Mesothelial cell of epicardium (in vitro differentiated cells): ENCODE measurements around the gene ACOXL. TPM values are rescaled to one million over a fixed set of nuclear protein-coding genes. Genes with fewer than 3 reads are reported as not detected.

ENCODE experiments used
- DNase-seq, 2 experiments: peaks; one replicate each; pipeline ENCODE4 v3.0.0; 2021; ENCODE audit warnings: low spot score in 2 of 2; ENCODE audit not compliant: unreplicated experiment in 2 of 2
- H3K27ac Mint-ChIP-seq: 2 replicates; pipeline ENCODE4 v1.8.0; 2021; ENCODE audit warnings: mixed read lengths
- H3K27me3 Mint-ChIP-seq: 2 replicates; pipeline ENCODE4 v1.8.0; 2021; ENCODE audit warnings: low read depth, mixed read lengths
- H3K36me3 Mint-ChIP-seq: 2 replicates; pipeline ENCODE4 v1.8.0; 2021; ENCODE audit warnings: mixed read lengths
- H3K4me1 Mint-ChIP-seq: 2 replicates; pipeline ENCODE4 v1.8.0; 2021; ENCODE audit warnings: mixed read lengths
- H3K4me3 Mint-ChIP-seq: 2 replicates; pipeline ENCODE4 v1.8.0; 2021; ENCODE audit warnings: mild to moderate bottlenecking, moderate library complexity, mixed read lengths
- H3K9me3 Mint-ChIP-seq: 2 replicates; pipeline ENCODE4 v1.8.0; 2021; ENCODE audit warnings: mixed read lengths
- total RNA-seq: library from RNA; stranded (reverse); gene quantifications from 3 replicates; pipeline ENCODE4 v1.2.1, GENCODE V29; 2021
- TF ChIP-seq, protein P1 (sequence below): fragments of 200-600 bp; sonication (generic); IDR thresholded peaks from one replicate; pipeline ENCODE4 v1.5.0; 2021; ENCODE audit warnings: antibody characterized with exemption; ENCODE audit not compliant: unreplicated experiment

ACOXL gene
- total RNA-seq, 1 donor from 2014 or later: 0.20 TPM

DNA sequence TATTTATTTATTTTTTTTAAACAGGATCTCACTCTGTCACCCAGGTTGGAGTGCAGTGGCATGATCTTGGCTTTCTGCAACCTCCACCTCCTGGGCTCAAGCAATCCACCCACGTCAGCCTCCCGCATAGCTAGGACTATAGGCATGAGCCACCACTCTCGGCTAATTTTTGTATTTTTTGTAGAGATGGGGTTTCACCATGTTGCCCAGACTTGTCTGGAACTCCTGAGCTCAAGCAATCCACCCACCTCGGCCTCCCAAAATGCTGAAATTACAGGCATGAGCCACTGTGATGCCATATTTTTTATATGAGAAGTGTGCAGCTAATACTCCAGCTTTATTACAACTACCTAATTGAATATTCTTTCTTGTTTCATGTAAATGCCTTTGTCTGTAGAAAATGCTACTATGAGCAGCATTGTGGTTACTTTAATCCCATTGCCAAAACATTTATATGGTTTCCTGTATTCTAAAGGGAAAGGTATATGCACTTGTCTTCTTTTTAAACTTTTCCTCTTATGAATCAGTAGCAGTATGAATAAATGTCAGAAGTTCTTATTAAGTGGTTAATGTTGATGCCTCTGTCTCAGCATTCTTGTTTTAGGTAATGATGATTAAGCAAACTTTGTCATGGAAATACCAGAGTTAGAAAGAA lies 378.9 kb downstream of the ACOXL start:
- no peaks in the 10 kb centered on the region for H3K36me3 Mint-ChIP-seq
- TF ChIP-seq, protein P1, sequence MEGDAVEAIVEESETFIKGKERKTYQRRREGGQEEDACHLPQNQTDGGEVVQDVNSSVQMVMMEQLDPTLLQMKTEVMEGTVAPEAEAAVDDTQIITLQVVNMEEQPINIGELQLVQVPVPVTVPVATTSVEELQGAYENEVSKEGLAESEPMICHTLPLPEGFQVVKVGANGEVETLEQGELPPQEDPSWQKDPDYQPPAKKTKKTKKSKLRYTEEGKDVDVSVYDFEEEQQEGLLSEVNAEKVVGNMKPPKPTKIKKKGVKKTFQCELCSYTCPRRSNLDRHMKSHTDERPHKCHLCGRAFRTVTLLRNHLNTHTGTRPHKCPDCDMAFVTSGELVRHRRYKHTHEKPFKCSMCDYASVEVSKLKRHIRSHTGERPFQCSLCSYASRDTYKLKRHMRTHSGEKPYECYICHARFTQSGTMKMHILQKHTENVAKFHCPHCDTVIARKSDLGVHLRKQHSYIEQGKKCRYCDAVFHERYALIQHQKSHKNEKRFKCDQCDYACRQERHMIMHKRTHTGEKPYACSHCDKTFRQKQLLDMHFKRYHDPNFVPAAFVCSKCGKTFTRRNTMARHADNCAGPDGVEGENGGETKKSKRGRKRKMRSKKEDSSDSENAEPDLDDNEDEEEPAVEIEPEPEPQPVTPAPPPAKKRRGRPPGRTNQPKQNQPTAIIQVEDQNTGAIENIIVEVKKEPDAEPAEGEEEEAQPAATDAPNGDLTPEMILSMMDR: no peak
- no peak overlapping the region for H3K4me3 Mint-ChIP-seq
- H3K27ac Mint-ChIP-seq: no peak overlapping the region
- peaks cover 11% of the 10 kb centered on the region for H3K27me3 Mint-ChIP-seq
- H3K4me1 Mint-ChIP-seq: peaks cover 11% of the 10 kb centered on the region
- no peaks in the 10 kb centered on the region for H3K9me3 Mint-ChIP-seq
- no peak for DNase-seq

DNA sequence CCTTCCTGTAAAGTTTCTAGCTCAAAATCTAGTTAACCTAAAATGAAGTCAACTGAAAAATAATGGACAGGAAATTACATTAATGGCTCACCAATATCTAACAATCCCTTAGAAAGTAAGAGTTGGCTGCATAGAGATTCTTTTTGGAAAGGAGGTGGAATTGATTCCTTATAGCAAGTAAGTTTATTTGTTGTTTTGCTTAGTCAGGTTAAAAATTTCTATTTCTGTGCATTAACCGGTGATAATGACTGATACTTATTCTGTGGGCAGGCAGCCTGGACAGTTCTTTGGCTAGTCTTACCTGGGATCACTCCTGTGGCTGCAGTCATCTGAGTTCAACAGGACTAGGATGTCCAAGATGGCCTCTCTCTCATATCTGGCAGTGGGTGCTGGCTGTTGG lies 381.5 kb downstream of the ACOXL start:
- no peaks in the 10 kb centered on the region for H3K9me3 Mint-ChIP-seq
- H3K36me3 Mint-ChIP-seq: no peaks in the 10 kb centered on the region
- no peak overlapping the region for H3K4me3 Mint-ChIP-seq
- TF ChIP-seq, protein P1: no peak
- H3K27ac Mint-ChIP-seq: no peak overlapping the region
- DNase-seq: no peak
- H3K4me1 Mint-ChIP-seq: peaks cover 26% of the 10 kb centered on the region
- peaks cover 36% of the 10 kb centered on the region for H3K27me3 Mint-ChIP-seq

DNA sequence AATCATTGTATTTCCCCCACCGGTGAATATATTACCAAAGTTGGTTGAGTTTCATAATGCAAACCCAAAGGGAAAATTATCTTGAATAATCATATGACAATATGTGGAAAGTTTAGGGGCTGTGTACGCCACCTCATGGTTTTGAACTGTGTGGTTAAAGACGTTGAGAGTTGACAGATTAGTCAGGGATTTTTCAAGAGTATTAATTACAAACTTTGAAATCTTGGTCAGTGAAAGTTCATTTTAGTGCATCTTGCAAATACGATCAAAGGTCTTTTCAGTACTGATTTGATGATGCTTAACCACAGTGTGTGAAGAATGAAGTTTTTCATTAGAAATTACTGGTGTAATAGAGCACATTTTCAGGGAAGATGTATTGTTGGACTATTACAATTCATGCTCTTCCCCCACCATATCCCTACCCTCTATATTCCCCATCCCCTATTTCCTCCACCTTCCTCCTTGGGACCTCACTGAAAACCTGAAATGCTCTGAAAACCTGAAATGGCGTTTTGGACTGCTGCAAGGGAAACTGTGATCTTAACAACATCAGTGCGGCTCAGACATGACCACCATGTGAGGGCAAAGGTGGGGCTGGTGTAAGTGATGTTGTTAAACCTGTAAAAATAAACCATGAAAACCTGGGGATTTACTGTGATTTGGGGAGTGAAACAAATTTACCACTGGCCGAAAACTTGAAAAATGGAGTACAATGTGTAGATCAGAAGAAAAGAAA lies 383.8 kb downstream of the ACOXL start:
- Mint-ChIP-seq H3K27ac (no peak overlapping the region), H3K4me3 (no peak overlapping the region), H3K9me3 (no peaks in the 10 kb centered on the region), H3K4me1 (peaks cover 29% of the 10 kb centered on the region), H3K27me3 (peaks cover 49% of the 10 kb centered on the region), H3K36me3 (no peaks in the 10 kb centered on the region)
- TF ChIP-seq, protein P1: no peak
- DNase-seq: no peak

DNA sequence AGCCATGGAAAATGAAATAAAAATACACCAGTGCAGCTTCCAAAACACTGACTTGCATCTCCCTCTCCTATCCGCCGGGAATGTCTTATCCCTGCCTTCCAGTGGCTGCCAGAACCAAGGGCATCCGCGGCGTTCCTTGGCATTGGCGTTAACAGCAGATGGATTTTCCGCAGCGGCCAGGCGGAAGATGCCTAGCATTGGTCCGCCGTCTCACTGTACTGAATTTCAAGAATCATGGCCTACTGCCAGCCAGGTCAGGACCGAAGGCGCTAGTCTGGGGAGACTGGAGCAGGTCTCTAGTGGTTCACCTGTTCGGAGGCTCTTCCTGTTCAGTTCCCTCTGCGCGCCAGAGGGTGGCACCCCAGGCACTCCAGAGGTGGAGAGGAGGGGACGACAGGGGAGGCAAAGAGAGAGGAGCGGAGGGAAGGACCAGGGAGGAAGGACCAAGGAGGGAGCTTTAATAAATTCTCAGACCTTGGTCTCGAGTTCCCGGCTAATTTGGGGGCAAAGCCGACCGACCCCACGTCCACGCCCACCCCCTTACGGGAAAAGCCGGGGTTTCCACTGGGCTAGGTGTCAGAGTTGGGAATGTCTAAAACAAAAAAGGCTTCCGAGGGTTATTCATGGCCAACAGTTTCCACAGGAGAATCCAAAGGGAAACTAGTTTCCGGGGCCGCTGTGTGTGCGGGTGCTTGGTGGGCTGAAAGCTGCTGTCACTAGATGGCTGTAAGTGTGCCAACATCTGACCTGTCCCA lies 384.6 kb downstream of the ACOXL start:
- peak overlapping the region; percentile 71 for H3K4me3 Mint-ChIP-seq
- no peak overlapping the region for H3K27ac Mint-ChIP-seq
- H3K9me3 Mint-ChIP-seq: no peaks in the 10 kb centered on the region
- peaks cover 31% of the 10 kb centered on the region for H3K4me1 Mint-ChIP-seq
- peak; percentile 42 to 73 for DNase-seq
- peaks cover 49% of the 10 kb centered on the region for H3K27me3 Mint-ChIP-seq
- TF ChIP-seq, protein P1: peak; percentile 40
- H3K36me3 Mint-ChIP-seq: no peaks in the 10 kb centered on the region

DNA sequence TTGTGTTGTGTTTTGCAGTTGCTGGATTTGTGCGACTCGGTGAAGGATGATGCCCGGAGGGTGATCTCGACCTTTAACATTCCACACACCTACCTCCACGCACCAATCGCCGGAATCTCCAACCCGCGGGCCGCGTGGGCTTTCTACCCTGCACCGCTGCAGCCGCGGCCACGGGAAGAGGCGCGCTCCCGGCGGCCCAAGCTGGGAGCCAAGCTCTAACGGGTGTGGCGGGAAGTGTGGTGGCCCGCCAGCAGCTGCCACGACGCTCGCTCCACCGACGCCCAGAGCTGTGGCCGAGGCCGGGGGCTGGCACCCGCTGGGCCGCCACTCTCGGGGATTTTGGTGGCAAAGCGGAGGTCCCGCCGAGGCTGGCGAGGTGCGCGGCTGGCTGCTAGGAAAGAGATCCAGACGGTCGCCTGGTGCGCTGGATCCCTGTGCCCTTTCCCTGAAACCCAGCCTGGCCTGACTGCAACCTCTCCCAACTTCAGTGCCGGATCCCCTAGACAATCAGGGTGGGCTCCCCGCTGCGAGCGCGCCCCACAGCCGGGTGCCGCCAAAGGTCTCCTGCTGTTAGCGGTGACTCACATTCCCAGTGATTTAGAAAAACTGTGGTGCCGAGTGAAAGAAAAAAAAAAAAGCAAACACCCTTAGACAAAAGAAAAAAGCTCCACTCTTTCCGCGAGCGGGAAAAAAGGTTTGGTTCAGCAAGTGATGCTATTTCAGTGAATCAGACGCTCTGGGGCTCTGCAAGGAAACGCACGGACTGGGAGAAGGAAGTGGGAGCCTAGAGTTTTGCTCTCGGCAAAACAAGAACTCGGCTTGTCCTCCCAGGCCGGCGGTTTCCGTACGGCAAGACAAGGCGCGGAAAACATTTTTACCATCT lies 385.5 kb downstream of the ACOXL start:
- no peaks in the 10 kb centered on the region for H3K9me3 Mint-ChIP-seq
- peak overlapping the region; percentile 71 for H3K4me3 Mint-ChIP-seq
- peak in 1 of 2 experiments; percentile 48 for DNase-seq
- peaks cover 49% of the 10 kb centered on the region for H3K27me3 Mint-ChIP-seq
- H3K36me3 Mint-ChIP-seq: no peaks in the 10 kb centered on the region
- H3K4me1 Mint-ChIP-seq: peaks cover 29% of the 10 kb centered on the region
- TF ChIP-seq, protein P1: no peak
- H3K27ac Mint-ChIP-seq: peak overlapping the region; percentile 44
